KOPT-K1 (cell line): ENCODE measurements around the gene KLB.
"Not testable (repeated sequence)": the region's sequence is repeated elsewhere in the genome, so short reads cannot be mapped to it uniquely, and the experiment has no call there.

Experiments
- H3K27ac ChIP-seq: fragments of 200-600 bp; sonication (generic); 2 replicates; pipeline ENCODE4 v1.5.1; 2016; ENCODE audit warnings: antibody characterized with exemption, mild to moderate bottlenecking, low read depth, low read length; ENCODE audit not compliant: poor library complexity, severe bottlenecking
- H3K36me3 ChIP-seq: fragments of 200-600 bp; sonication (generic); 2 replicates; pipeline ENCODE4 v1.5.1; 2017; ENCODE audit warnings: antibody characterized with exemption, mild to moderate bottlenecking, low read length, moderate library complexity; ENCODE audit not compliant: insufficient read depth
- H3K9me3 ChIP-seq: fragments of 200-600 bp; sonication (generic); 2 replicates; pipeline ENCODE4 v1.5.1; 2017; ENCODE audit warnings: antibody characterized with exemption, low read length, mild to moderate bottlenecking; ENCODE audit not compliant: insufficient read depth, poor library complexity, severe bottlenecking

KLB gene

GRCh38 chr4:39406763-39407583 lies at the start of gene KLB:
Gene KLB, plus strand, starts transcription at chr4:39406930. Its CDS starts 20 bp downstream, at chr4:39406950.
- Histone ChIP-seq H3K36me3 (no peaks in the 10 kb centered on the region), H3K27ac (no peak within 1 kb of the TSS), H3K9me3 (no peaks in the 10 kb centered on the region)

- no peak overlapping the region for H3K27ac ChIP-seq
- H3K36me3 ChIP-seq = peaks cover 26% of the 10 kb centered on the region
Measured at GRCh38 chr4:39357002-39357401, 49.7 kb upstream of the KLB start.

GRCh38 chr4:39360611-39361010 lies 46.1 kb upstream of the KLB start:
- peaks cover 26% of the 10 kb centered on the region for H3K36me3 ChIP-seq
- H3K27ac ChIP-seq, H3K9me3 ChIP-seq: not testable (repeated sequence)

More at GRCh38 chr4:39357002-39357401, 49.7 kb upstream of the KLB start:
- H3K9me3 ChIP-seq = no peaks in the 10 kb centered on the region

GRCh38 chr4:39362827-39363226 lies 43.9 kb upstream of the KLB start:
- H3K9me3 ChIP-seq = no peaks in the 10 kb centered on the region
- peaks cover 21% of the 10 kb centered on the region for H3K36me3 ChIP-seq
- no peak overlapping the region for H3K27ac ChIP-seq

GRCh38 chr4:39363773-39364393 lies 42.8 kb upstream of the KLB start:
- Histone ChIP-seq H3K9me3 (no peaks in the 10 kb centered on the region), H3K27ac (no peak overlapping the region), H3K36me3 (peaks cover 15% of the 10 kb centered on the region)

GRCh38 chr4:39365360-39365759 lies 41.4 kb upstream of the KLB start:
- peaks cover 3% of the 10 kb centered on the region for H3K9me3 ChIP-seq
- H3K36me3 ChIP-seq = peaks cover 12% of the 10 kb centered on the region
- H3K27ac ChIP-seq = peak overlapping the region; percentile 89

- peak within 1 kb of the TSS; percentile 89 for H3K27ac ChIP-seq
- H3K9me3 ChIP-seq = peaks cover 11% of the 10 kb centered on the region
- H3K36me3 ChIP-seq = peaks cover 10% of the 10 kb centered on the region
Measured at GRCh38 chr4:39365830-39366771, 40.6 kb upstream of the KLB start, which contains the start of gene RFC1. Gene RFC1, minus strand, starts transcription at chr4:39366362. Its CDS starts 121 bp downstream, at chr4:39366241.

GRCh38 chr4:39367166-39367565 lies 39.6 kb upstream of the KLB start:
- H3K36me3 ChIP-seq = peaks cover 9% of the 10 kb centered on the region
- H3K9me3 ChIP-seq = peaks cover 21% of the 10 kb centered on the region
- no peak overlapping the region for H3K27ac ChIP-seq

GRCh38 chr4:39369301-39369700 lies 37.4 kb upstream of the KLB start:
- H3K27ac ChIP-seq = no peak overlapping the region
- no peaks in the 10 kb centered on the region for H3K36me3 ChIP-seq
- H3K9me3 ChIP-seq = peaks cover 24% of the 10 kb centered on the region

- H3K36me3 ChIP-seq, H3K27ac ChIP-seq: not testable (repeated sequence)
- H3K9me3 ChIP-seq = peaks cover 24% of the 10 kb centered on the region
Measured at GRCh38 chr4:39371209-39371608, 35.5 kb upstream of the KLB start.

- no peaks in the 10 kb centered on the region for H3K36me3 ChIP-seq
- no peak overlapping the region for H3K27ac ChIP-seq
- H3K9me3 ChIP-seq = peaks cover 29% of the 10 kb centered on the region
Measured at GRCh38 chr4:39375478-39375877, 31.3 kb upstream of the KLB start.

GRCh38 chr4:39383690-39384089 lies 23.0 kb upstream of the KLB start:
- H3K36me3 ChIP-seq = no peaks in the 10 kb centered on the region
- peaks cover 6% of the 10 kb centered on the region for H3K9me3 ChIP-seq
- no peak overlapping the region for H3K27ac ChIP-seq

GRCh38 chr4:39384563-39384962 lies 22.2 kb upstream of the KLB start:
- Histone ChIP-seq H3K36me3 (no peaks in the 10 kb centered on the region), H3K27ac (no peak overlapping the region), H3K9me3 (no peaks in the 10 kb centered on the region)

- Histone ChIP-seq H3K9me3 (no peaks in the 10 kb centered on the region), H3K27ac (no peak overlapping the region), H3K36me3 (no peaks in the 10 kb centered on the region)
Measured at GRCh38 chr4:39390603-39391002, 16.1 kb upstream of the KLB start.

GRCh38 chr4:39394706-39395105 lies 12.0 kb upstream of the KLB start:
- no peaks in the 10 kb centered on the region for H3K9me3 ChIP-seq
- no peaks in the 10 kb centered on the region for H3K36me3 ChIP-seq
- H3K27ac ChIP-seq = no peak overlapping the region
